ENCODE data around the gene MTERF4.

MTERF4 gene

GRCh38 chr2:241068942-241069810 lies 32.9 kb downstream of the MTERF4 start:
- H3K4me3 ChIP-seq (ENCODE audit: low read depth, low read length) = no peak overlapping the region
- no peak for DNase-seq (ENCODE audit: low read depth)
- TF ChIP-seq CTCF (IDR thresholded peaks at IDR 0.05; ENCODE audit: control insufficient read depth, extremely low read depth, insufficient read depth) = no peak

- no peak overlapping the region for H3K4me3 ChIP-seq (ENCODE audit: low read depth, low read length)
- TF ChIP-seq CTCF (IDR thresholded peaks at IDR 0.05; ENCODE audit: control insufficient read depth, extremely low read depth, insufficient read depth) = no peak
- no peak for DNase-seq (ENCODE audit: low read depth)
Observed at GRCh38 chr2:241068136-241068941, 33.7 kb downstream of the MTERF4 start.

- TF ChIP-seq CTCF (IDR thresholded peaks at IDR 0.05; ENCODE audit: control insufficient read depth, extremely low read depth, insufficient read depth) = no peak
- no peak overlapping the region for H3K4me3 ChIP-seq (ENCODE audit: low read depth, low read length)
- DNase-seq (ENCODE audit: low read depth) = no peak
Observed at GRCh38 chr2:241067501-241068135, 34.5 kb downstream of the MTERF4 start.

GRCh38 chr2:241066893-241067341 lies 35.2 kb downstream of the MTERF4 start:
- no peak for TF ChIP-seq CTCF (IDR thresholded peaks at IDR 0.05; ENCODE audit: control insufficient read depth, extremely low read depth, insufficient read depth)
- H3K4me3 ChIP-seq (ENCODE audit: low read depth, low read length) = no peak overlapping the region
- DNase-seq (ENCODE audit: low read depth) = no peak

GRCh38 chr2:241066171-241066892 lies 35.8 kb downstream of the MTERF4 start:
- no peak for DNase-seq (ENCODE audit: low read depth)
- no peak overlapping the region for H3K4me3 ChIP-seq (ENCODE audit: low read depth, low read length)
- no peak for TF ChIP-seq CTCF (IDR thresholded peaks at IDR 0.05; ENCODE audit: control insufficient read depth, extremely low read depth, insufficient read depth)

GRCh38 chr2:241065355-241065803 lies 36.7 kb downstream of the MTERF4 start:
- TF ChIP-seq CTCF (IDR thresholded peaks at IDR 0.05; ENCODE audit: control insufficient read depth, extremely low read depth, insufficient read depth) = no peak
- DNase-seq (ENCODE audit: low read depth) = no peak
- no peak overlapping the region for H3K4me3 ChIP-seq (ENCODE audit: low read depth, low read length)

All from LNCaP clone FGC (cell line).